ENCODE measurements around the gene FAM110C.
A peak's percentile ranks its signal among the peaks of the same experiment; 100 is the strongest.

- TF ChIP-seq POLR2AphosphoS5 (IDR thresholded peaks at IDR 0.05; ENCODE audit: borderline replicate concordance, low read depth, low read length) (no peak), EZH2 (IDR thresholded peaks at IDR 0.05) (peak; percentile 82)
Observed at GRCh38 chr2:45342-46130, 769 bp downstream of the FAM110C start.

Data from SK-N-MC (cell line).